Thymus (tissue), 14 donors: ENCODE measurements around the gene ZNF521. TPM values are rescaled to one million over a fixed set of nuclear protein-coding genes. Genes with fewer than 3 reads are reported as not detected.

Experiments
- DNase-seq, 9 donors: peaks; one replicate each; pipeline ENCODE4 v3.0.0-alpha.2; 2013; ENCODE audit warnings: low spot score in 9 of 9, low read depth in 6 of 9, missing footprints in 1 of 9
- H3K27ac ChIP-seq, 2 donors: one replicate each; pipeline ENCODE4 v1.5.1; 2013; ENCODE audit warnings: control low read depth in 1 of 2, low read depth in 1 of 2, low read length in 1 of 2, mild to moderate bottlenecking in 1 of 2, moderate library complexity in 1 of 2
- H3K27me3 ChIP-seq, 2 donors: one replicate each; pipeline ENCODE4 v1.5.1; 2013; ENCODE audit warnings: low read length in 1 of 2; ENCODE audit not compliant: control insufficient read depth in 2 of 2, insufficient read depth in 1 of 2
- H3K36me3 ChIP-seq, 2 donors: one replicate each; pipeline ENCODE4 v1.5.1; 2013; ENCODE audit warnings: low read length in 1 of 2, mild to moderate bottlenecking in 1 of 2, moderate library complexity in 1 of 2; ENCODE audit not compliant: control insufficient read depth in 2 of 2, insufficient read depth in 2 of 2
- H3K4me1 ChIP-seq, 2 donors: one replicate each; pipeline ENCODE4 v1.5.1; 2013; ENCODE audit warnings: low read length in 2 of 2; ENCODE audit not compliant: control insufficient read depth in 2 of 2, insufficient read depth in 2 of 2
- H3K4me3 ChIP-seq, 2 donors: one replicate each; pipeline ENCODE4 v1.5.1; 2013; ENCODE audit warnings: low read length in 2 of 2, control low read depth in 1 of 2, mild to moderate bottlenecking in 1 of 2
- H3K9me3 ChIP-seq, 2 donors: one replicate each; pipeline ENCODE4 v1.5.1; 2013; ENCODE audit warnings: low read length in 1 of 2, mild to moderate bottlenecking in 1 of 2; ENCODE audit not compliant: control insufficient read depth in 2 of 2, insufficient read depth in 1 of 2
- WGBS: extraction: QIAGEN DNeasy Blood & Tissue Kit; methylation state at CpG from one replicate; pipeline ENCODE4 v1.1.7; 2013; 5-methylcytosine and 5-hydroxymethylcytosine counted together
- long read RNA-seq, 10 donors: transcript quantifications; one replicate each; lab custom pipeline, GENCODE V29; 2026
- polyA plus RNA-seq: library from polyadenylated mRNA; stranded (reverse); fragments of 200-250 nt; gene quantifications from one replicate; pipeline ENCODE4 v1.2.3, GENCODE V29; 2013
- total RNA-seq: library from RNA; stranded (reverse); fragments of 120-200 nt; gene quantifications from one replicate; pipeline ENCODE4 v1.2.4, GENCODE V29; 2013
- donor health status: healthy.

The ZNF521 gene
- 9.2 TPM for total RNA-seq
- 3.7 TPM for polyA plus RNA-seq
- long read RNA-seq, donor 1: 0 reads
- long read RNA-seq, donor 2, full-length matches to known transcripts: 2 of 2 reads
- long read RNA-seq, donor 2, partial matches to known transcripts: 0 of 2 reads
- long read RNA-seq, donor 2, other reads (novel, unspliced or antisense): 0 of 2 reads
- long read RNA-seq, donor 3: 0 reads
- long read RNA-seq, donor 4: 0 reads
- long read RNA-seq, donor 5, full-length matches to known transcripts: 2 of 7 reads
- long read RNA-seq, donor 5, partial matches to known transcripts: 5 of 7 reads
- long read RNA-seq, donor 5, other reads (novel, unspliced or antisense): 0 of 7 reads
- long read RNA-seq, donor 6: 0 reads
- long read RNA-seq, donor 7, full-length matches to known transcripts: 1 of 1 reads
- long read RNA-seq, donor 7, partial matches to known transcripts: 0 of 1 reads
- long read RNA-seq, donor 7, other reads (novel, unspliced or antisense): 0 of 1 reads
- long read RNA-seq, donor 8: 0 reads
- long read RNA-seq, donor 9: 0 reads
- long read RNA-seq, donor 10, full-length matches to known transcripts: 1 of 1 reads
- long read RNA-seq, donor 10, partial matches to known transcripts: 0 of 1 reads
- long read RNA-seq, donor 10, other reads (novel, unspliced or antisense): 0 of 1 reads

- under 1% methylated on average over 91 of the region's 91 CpGs for WGBS
- H3K27me3 ChIP-seq: peaks cover 43 to 50% of the 10 kb centered on the region in 2 donors
- no peaks in the 10 kb centered on the region for H3K36me3 ChIP-seq
- peak within 1 kb of the TSS; percentile 55 to 61 for H3K4me3 ChIP-seq
- peak within 1 kb of the TSS; percentile 11 to 82 for H3K27ac ChIP-seq
- no peaks in the 10 kb centered on the region for H3K9me3 ChIP-seq
- peak; percentile 52 to 89 (median 73) for DNase-seq
- H3K4me1 ChIP-seq: peaks cover 14 to 23% of the 10 kb centered on the region in 2 donors
These were observed at the start of gene ZNF521 for GRCh38 chr18:25351777-25352628. TSS of gene ZNF521 (minus strand) at chr18:25352166. CDS start at chr18:25350946, 1,220 bp downstream.

- no peaks in the 10 kb centered on the region for H3K27me3 ChIP-seq
- H3K4me1 ChIP-seq: no peaks in the 10 kb centered on the region
- no peaks in the 10 kb centered on the region for H3K36me3 ChIP-seq
- no peak for DNase-seq
- no peaks in the 10 kb centered on the region for H3K9me3 ChIP-seq
- H3K27ac ChIP-seq: no peak overlapping the region
- H3K4me3 ChIP-seq: no peak overlapping the region
These were observed 47.6 kb upstream of the ZNF521 start for GRCh38 chr18:25399554-25399953.

GRCh38 chr18:25392192-25392591 lies 40.2 kb upstream of the ZNF521 start:
- Histone ChIP-seq H3K27me3 (no peaks in the 10 kb centered on the region), H3K4me3 (no peak overlapping the region), H3K36me3 (no peaks in the 10 kb centered on the region), H3K27ac (no peak overlapping the region), H3K4me1 (no peaks in the 10 kb centered on the region), H3K9me3 (no peaks in the 10 kb centered on the region)
- no peak for DNase-seq

- WGBS: 93% methylated on average over 2 of the region's 2 CpGs
- Histone ChIP-seq H3K27me3 (no peaks in the 10 kb centered on the region), H3K4me3 (no peak overlapping the region), H3K4me1 (no peaks in the 10 kb centered on the region), H3K9me3 (no peaks in the 10 kb centered on the region), H3K27ac (no peak overlapping the region), H3K36me3 (no peaks in the 10 kb centered on the region)
- DNase-seq: no peak
These were observed 21.6 kb upstream of the ZNF521 start for GRCh38 chr18:25373432-25374179.

GRCh38 chr18:25370391-25370790 lies 18.4 kb upstream of the ZNF521 start:
- DNase-seq: no peak
- Histone ChIP-seq H3K4me1 (no peaks in the 10 kb centered on the region), H3K27ac (no peak overlapping the region), H3K9me3 (no peaks in the 10 kb centered on the region), H3K36me3 (no peaks in the 10 kb centered on the region), H3K4me3 (no peak overlapping the region), H3K27me3 (no peaks in the 10 kb centered on the region)
- WGBS: 94% methylated on average over 5 of the region's 5 CpGs

- Histone ChIP-seq H3K4me1 (no peaks in the 10 kb centered on the region), H3K27ac (no peak overlapping the region), H3K36me3 (no peaks in the 10 kb centered on the region), H3K4me3 (no peak overlapping the region), H3K9me3 (no peaks in the 10 kb centered on the region), H3K27me3 (no peaks in the 10 kb centered on the region)
- 84% methylated on average over 3 of the region's 3 CpGs for WGBS
- DNase-seq: no peak
These were observed 13.3 kb upstream of the ZNF521 start for GRCh38 chr18:25365242-25365641.

- Histone ChIP-seq H3K4me3 (no peak overlapping the region), H3K27ac (no peak overlapping the region), H3K27me3 (no peaks in the 10 kb centered on the region), H3K36me3 (no peaks in the 10 kb centered on the region), H3K4me1 (no peaks in the 10 kb centered on the region), H3K9me3 (no peaks in the 10 kb centered on the region)
- DNase-seq: no peak
These were observed 12.8 kb upstream of the ZNF521 start for GRCh38 chr18:25364732-25365131.

GRCh38 chr18:25360301-25360899 lies 8.4 kb upstream of the ZNF521 start:
- WGBS: 92% methylated on average over 5 of the region's 5 CpGs
- no peak overlapping the region for H3K27ac ChIP-seq
- H3K27me3 ChIP-seq: no peaks in the 10 kb centered on the region
- H3K9me3 ChIP-seq: no peaks in the 10 kb centered on the region
- no peak overlapping the region for H3K4me3 ChIP-seq
- H3K4me1 ChIP-seq: no peaks in the 10 kb centered on the region
- H3K36me3 ChIP-seq: no peaks in the 10 kb centered on the region
- no peak for DNase-seq
